ENCODE measurements around the gene SYTL4. TPM values are rescaled to one million over a fixed set of nuclear protein-coding genes. Genes with fewer than 3 reads are reported as not detected.

SYTL4 gene
- total and polyA plus RNA-seq, 2 of the 8 experiments (the other 6 are each of a cell fraction or from before 2014, with no cell fraction given), result 0.11 TPM

- H3K23ac ChIP-seq (ENCODE audit: insufficient read length), result no peak overlapping the region
- no peak overlapping the region for H3K18ac ChIP-seq (ENCODE audit: extremely low read depth, low read length)
- no peak overlapping the region for H4K91ac ChIP-seq (replicated peaks; ENCODE audit: insufficient read length, low read length)
- no peak overlapping the region for H2AFZ ChIP-seq (ENCODE audit: low read length)
- ChIA-PET CTCF (ENCODE audit: partially characterized antibody) (interaction anchor here (0.8 to 7.1 kb wide), 5 partner anchors 11 to 163 kb away, joined by 3 to 75 read pairs (median 3); no protein-coding TSS in a partner anchor), POLR2A (ENCODE audit: partially characterized antibody) (interaction anchor here (0.7 kb wide), 1 partner anchor 306 kb away, joined by 3 read pairs; no protein-coding TSS in a partner anchor)
- no peak overlapping the region for H3K14ac ChIP-seq (ENCODE audit: insufficient read length)
- H4K8ac ChIP-seq (ENCODE audit: extremely low read depth, insufficient read depth, low read length), result no peak overlapping the region
- H3K36me3 ChIP-seq (ENCODE audit: control insufficient read depth in 2 of 4, insufficient read depth in 4 of 4, low read length in 3 of 4), result no peaks in the 10 kb centered on the region
- H3K23me2 ChIP-seq (ENCODE audit: low read depth, low read length), result no peaks in the 10 kb centered on the region
- no peak overlapping the region for H3K56ac ChIP-seq (replicated peaks; ENCODE audit: insufficient read length, low read depth, low read length)
- no peak overlapping the region for H2BK12ac ChIP-seq (ENCODE audit: low read depth, low read length)
- H3K27ac ChIP-seq (ENCODE audit: low read depth, low read length), result no peak overlapping the region
- H2BK20ac ChIP-seq (ENCODE audit: low read length), result no peak overlapping the region
- FAIRE-seq (no peak), DNase-seq (ENCODE audit: low read depth in 1 of 2, low spot score in 2 of 2) (no peak)
- H3K4ac ChIP-seq (replicated peaks; ENCODE audit: insufficient read length, low read depth, low read length), result no peak overlapping the region
- H2BK120ac ChIP-seq (replicated peaks; ENCODE audit: low read depth, low read length), result no peak overlapping the region
- H3K79me1 ChIP-seq (ENCODE audit: low read depth, low read length), result no peaks in the 10 kb centered on the region
- WGBS, 2 experiments (ENCODE audit: extremely low coverage in 1 of 2, insufficient coverage in 1 of 2, insufficient read length in 1 of 2, insufficient replicate concordance in 2 of 2, low coverage in 1 of 2, low lambda C conversion rate in 2 of 2, missing lambda C conversion rate in 1 of 2), result 100% methylated on average over 1 of the region's 2 CpGs; no CpG with 5 or more reads in 1 of the 2 experiments
- H2AK5ac ChIP-seq (ENCODE audit: low read depth, low read length), result no peak overlapping the region
- no peak overlapping the region for H3K9ac ChIP-seq (replicated peaks in 1 of 4; ENCODE audit: extremely low read depth in 1 of 4, low read depth in 3 of 4, low read length in 3 of 4)
- no peaks in the 10 kb centered on the region for H4K20me1 ChIP-seq (replicated peaks in 1 of 2; ENCODE audit: control insufficient read depth in 1 of 2, insufficient read depth in 2 of 2, low read length in 2 of 2)
- no peaks in the 10 kb centered on the region for H3K27me3 ChIP-seq (replicated peaks in 1 of 4; ENCODE audit: control insufficient read depth in 3 of 4, extremely low read depth in 1 of 4, insufficient read depth in 3 of 4, low read length in 3 of 4)
- no peaks in the 10 kb centered on the region for H3K9me3 ChIP-seq (ENCODE audit: insufficient read depth in 2 of 2, low read depth in 1 of 2, low read length in 1 of 2)
- no peak overlapping the region for H2BK5ac ChIP-seq (ENCODE audit: low read depth, low read length)
- no peak overlapping the region for H4K5ac ChIP-seq (ENCODE audit: insufficient read length, low read depth, low read length)
- H3K79me2 ChIP-seq (ENCODE audit: control insufficient read depth in 1 of 2, insufficient read depth in 2 of 2, low read length in 2 of 2), result no peaks in the 10 kb centered on the region
- H2BK15ac ChIP-seq (ENCODE audit: low read length), result no peak overlapping the region
- H3K4me3 ChIP-seq (ENCODE audit: extremely low read depth in 1 of 4, insufficient read depth in 2 of 4, low read depth in 3 of 4, low read length in 4 of 4), result no peak overlapping the region
- H3K4me2 ChIP-seq (ENCODE audit: insufficient read depth in 1 of 2, low read depth in 2 of 2, low read length in 2 of 2), result no peak overlapping the region
- H3K4me1 ChIP-seq (replicated peaks in 1 of 4; ENCODE audit: control insufficient read depth in 3 of 4, insufficient read depth in 4 of 4, low read length in 3 of 4), result no peaks in the 10 kb centered on the region
- TF ChIP-seq, protein P1, sequence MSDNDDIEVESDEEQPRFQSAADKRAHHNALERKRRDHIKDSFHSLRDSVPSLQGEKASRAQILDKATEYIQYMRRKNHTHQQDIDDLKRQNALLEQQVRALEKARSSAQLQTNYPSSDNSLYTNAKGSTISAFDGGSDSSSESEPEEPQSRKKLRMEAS (IDR thresholded peaks at IDR 0.05), result no peak
- TF ChIP-seq KDM5A (IDR thresholded peaks at IDR 0.05; ENCODE audit: low read length), result no peak
- no peak for TF ChIP-seq GABPA (IDR thresholded peaks at IDR 0.05; ENCODE audit: borderline replicate concordance, insufficient read depth, low read length)
- no peak for TF ChIP-seq EP300 (IDR thresholded peaks at IDR 0.05; ENCODE audit: borderline replicate concordance in 1 of 2, low read depth in 2 of 2, low read length in 2 of 2)
- no peak for TF ChIP-seq RXRA (IDR thresholded peaks at IDR 0.05; ENCODE audit: insufficient read depth, low read depth, low read length)
- no peak for TF ChIP-seq ATF2 (IDR thresholded peaks at IDR 0.05; ENCODE audit: low read length)
- TF ChIP-seq E2F6 (IDR thresholded peaks at IDR 0.05), result no peak
- TF ChIP-seq SIRT6 (IDR thresholded peaks at IDR 0.05; ENCODE audit: low read length), result no peak
- TF ChIP-seq TBP (IDR thresholded peaks at IDR 0.05; ENCODE audit: low read depth, low read length), result no peak
These were observed 57.2 kb downstream of the SYTL4 start for GRCh38 chrX:100674705-100675104.
